Retina (tissue), 1 donor: ENCODE data around the gene B3GALT6.

Experiments used
- DNase-seq: peaks from one replicate; pipeline ENCODE4 v3.0.0-alpha.2; 2016

The B3GALT6 gene

DNA sequence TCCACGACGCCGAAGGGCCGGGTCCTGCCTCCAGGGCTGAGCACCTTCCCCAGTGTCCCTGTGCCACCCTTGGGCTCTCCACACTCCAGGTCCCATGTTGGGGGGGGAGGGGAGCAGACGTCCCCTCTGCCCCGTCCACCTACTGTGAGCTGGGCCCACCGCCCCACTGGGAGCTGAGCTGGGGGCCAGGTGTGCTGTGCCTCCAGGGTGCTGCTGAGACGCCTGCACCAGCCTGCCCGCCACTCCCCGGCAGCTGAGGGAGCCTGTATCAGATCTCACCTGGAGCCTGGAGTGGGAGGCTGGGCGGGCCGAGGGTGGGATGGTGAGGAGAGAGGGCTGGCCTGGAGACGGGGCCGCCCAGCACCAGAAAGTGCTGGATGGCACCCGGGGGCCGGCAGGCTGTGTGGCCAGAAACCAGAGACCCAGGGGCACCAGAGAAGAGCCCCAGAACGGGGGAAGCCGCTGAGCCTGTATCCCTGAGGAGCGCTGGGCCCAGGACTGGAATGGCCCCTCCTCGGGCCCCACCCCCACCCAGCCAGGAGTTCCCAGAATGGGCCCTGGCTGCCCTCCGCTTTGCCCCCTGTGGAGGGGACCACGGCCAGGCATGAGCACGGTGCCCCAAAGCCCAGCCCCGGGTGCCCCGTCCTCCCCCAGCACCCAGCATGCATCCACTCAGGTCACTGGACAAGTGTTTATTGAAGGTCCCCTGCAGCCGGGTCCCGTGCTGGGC lies 29.0 kb upstream of the B3GALT6 start:
- DNase-seq: no peak

GRCh38 chr1:1203561-1204424 lies 28.2 kb upstream of the B3GALT6 start:
- no peak for DNase-seq

DNA sequence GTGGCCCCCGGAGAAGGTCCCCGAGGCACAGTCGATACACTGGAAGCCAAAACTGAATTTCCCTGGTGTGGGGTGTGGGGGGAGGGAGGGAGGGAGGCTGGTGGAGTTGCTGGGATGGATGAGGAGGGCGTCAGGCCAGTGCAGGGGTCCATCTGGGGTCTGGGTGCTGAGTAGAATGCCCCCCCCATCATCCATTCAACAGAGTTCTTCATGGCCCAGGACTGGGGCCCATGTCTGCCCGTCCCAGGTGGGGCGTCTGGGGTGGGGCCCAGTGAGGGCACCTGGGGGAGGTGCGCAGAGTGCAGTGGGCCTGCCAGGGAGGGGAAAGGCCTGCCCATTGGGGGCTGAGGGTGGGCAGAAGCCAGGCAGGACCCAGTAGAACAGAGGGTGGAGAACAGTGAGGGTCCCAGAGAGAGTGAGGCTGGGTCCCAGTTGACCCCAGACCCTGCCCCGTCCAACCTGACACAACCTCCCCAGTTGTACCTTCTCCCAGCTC lies 27.6 kb upstream of the B3GALT6 start:
- DNase-seq: no peak

GRCh38 chr1:1204998-1205768 lies 26.9 kb upstream of the B3GALT6 start:
- no peak for DNase-seq

- no peak for DNase-seq
These were observed 26.2 kb upstream of the B3GALT6 start for GRCh38 chr1:1205769-1206375.

DNA sequence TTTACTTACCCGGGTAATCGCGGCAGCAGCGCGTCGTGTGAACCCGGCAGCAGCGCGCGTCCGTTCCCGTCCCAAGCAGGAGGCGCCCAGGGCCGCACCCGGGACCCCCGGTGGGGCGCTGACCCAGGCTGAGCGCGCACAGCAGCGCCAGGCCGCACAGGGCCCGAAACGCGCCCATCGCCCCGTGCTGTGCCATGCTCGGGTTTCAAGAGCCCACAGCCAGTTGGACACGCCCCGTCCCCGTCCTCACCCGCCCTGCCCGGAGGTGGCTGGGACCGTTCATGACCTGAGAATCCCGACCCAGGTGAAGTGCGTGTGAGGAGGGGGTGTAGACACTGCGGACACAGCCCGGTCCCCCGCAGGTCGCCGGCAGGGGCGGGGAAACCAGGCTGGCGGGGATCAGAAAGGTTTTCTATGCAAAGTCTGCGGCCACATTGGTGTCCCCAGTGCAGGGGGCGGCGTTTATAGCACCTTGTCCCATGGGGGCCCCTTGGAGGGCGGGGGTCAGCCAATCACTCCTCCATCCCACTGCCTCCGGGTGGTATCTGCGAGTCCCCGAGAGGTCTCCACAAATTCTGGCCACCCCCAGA lies 25.6 kb upstream of the B3GALT6 start, which contains the start of gene TNFRSF18:
Gene TNFRSF18 (minus strand): TSS at position 217 of the 590 bp plus-strand sequence. CDS start 21 bp downstream, at position 196.
- DNase-seq: peak; percentile 55

DNA sequence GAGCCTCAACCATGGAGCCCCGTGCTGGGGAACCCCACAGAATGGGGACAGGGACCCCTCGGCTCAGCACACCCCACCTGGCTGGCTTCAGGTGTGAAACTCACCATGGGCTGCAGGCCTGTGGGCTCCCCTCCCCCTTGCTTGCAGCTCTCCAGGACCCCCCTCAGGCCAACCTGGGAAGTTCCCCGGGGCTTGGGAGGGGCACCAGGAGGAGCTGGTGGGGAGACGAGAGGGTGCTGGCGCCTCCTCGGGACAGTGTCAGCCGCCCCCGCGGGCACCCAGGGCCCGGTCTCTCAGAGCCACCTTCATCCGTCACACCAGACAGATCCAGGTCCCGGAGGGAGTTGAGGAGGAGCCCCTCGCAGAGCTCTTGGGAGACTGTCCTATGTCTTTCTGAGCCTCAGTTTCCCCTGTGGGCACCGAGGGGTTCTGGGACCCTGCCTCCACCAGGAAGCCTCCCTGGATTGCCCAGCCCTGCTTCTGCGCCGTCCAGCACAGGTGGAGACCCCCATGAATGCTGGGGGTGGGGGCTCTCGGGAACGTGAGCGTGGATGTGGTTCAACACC lies 25.0 kb upstream of the B3GALT6 start:
- DNase-seq: no peak

- DNase-seq: no peak
These were observed 24.5 kb upstream of the B3GALT6 start for GRCh38 chr1:1207571-1207892.

DNA sequence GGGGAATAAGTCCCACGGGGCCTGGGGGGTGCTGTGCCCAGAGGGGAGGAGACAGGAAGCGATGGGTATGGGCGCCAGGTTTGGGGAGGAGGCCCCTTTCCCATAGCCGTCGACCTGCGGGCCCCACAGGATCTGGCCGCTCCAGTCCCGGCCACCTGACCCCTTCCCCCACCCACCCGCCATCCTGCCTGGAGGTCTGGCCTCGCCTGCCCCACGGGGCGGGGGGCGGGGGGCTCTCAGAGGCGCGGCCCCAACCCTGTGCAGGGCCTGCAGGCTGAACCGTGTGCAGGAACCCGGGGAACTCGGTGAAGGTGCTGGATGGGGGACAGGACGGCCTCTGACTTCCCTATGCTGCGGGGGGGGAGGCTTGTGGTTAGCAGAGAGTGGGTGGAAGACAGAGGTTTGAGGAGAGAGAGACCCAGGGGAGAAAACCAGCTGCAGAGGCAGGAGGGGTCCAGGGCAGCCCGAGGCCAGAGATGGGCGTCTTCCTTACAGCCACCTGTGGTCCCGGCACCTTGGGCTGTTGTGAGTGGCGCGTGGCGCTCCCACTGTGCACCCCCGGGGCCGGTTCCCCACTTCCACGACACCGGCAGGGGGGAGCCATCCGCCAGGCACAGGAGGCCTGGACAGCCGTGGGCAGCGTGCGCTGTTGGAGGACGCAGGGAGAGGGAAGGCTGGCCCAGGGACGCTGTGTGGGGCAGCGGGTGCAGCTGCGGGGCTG lies 23.2 kb upstream of the B3GALT6 start:
- no peak for DNase-seq

DNA sequence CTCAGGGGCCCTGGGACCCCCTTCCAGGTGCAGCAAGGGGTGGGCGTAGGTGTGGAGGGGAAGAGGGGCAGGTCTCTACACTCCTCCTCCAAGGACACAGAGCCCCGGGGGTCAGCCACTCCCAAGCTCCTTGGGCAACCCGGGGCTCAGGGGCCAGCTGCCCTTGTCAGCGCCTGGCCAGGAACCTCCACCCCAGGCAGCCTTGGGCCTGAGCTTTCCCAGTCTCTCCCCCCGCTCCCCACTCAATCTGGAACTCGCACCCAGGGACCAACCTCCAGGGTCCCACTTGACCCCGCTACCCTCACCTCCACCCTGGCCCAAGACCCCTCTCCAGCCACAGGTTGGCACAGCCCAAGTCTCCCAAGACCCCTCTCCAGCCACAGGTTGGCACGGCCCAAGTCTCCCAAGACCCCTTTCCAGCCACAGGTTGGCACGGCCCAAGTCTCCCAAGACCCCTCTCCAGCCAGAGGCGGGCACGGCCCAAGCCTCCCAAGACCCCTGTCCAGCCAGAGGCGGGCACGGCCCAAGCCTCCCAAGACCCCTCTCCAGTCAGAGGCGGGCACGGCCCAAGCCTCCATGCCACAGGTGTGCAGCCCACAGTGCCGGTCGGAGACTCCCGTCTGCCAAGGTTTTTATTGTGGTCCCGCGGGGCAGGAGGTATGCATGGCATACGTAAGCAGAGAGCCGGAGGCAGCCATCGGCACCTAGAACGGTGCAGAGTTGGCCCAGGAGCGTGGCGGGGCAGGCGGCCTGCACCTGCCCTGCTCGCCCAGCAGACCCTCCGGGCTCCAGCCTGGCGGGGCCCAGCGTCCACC lies 21.1 kb upstream of the B3GALT6 start:
- DNase-seq: no peak

DNA sequence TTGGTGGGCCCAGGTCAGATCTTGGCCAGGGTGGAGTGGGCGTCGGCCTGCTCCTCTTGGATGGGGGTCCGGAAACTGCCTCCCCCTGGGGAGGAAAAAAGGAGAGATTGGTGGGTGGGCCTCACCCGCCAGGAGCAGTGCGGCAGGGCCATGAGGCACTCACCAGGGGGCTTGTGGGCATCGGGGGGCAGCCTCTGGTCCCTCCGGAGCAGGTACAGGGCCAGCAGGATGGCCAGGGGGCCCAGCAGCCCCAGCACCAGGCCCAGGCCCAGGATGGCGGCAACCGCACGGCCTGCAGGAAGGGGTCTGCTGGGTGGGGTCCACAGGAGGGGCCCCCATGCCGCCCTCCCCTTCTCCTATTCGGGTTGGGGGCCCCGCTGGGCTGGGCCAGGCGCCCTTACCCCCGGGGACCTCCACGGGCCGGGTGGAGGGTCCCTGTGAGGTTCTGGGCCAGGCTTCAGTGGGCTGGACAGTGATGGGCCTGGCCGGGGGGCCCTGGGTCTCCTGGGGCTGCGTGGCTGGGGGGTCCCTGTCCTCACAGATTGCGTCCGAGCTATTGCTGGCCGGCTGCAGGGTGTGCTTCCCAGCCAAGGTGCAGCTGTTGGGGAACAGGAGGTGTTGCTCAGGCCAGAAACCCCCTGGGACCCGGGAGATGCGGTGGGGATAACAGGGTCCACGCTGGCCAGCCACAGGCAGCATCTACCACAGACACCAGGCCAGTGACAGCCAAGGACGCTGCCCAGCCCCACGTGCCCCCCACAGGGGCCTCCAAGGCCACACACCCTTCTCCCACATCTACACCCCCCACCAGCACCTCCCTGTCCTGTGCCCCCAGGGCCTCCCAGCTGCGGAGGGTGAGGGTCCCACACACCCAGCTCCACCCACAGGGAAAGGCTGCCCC lies 20.2 kb upstream of the B3GALT6 start:
- no peak for DNase-seq

DNA sequence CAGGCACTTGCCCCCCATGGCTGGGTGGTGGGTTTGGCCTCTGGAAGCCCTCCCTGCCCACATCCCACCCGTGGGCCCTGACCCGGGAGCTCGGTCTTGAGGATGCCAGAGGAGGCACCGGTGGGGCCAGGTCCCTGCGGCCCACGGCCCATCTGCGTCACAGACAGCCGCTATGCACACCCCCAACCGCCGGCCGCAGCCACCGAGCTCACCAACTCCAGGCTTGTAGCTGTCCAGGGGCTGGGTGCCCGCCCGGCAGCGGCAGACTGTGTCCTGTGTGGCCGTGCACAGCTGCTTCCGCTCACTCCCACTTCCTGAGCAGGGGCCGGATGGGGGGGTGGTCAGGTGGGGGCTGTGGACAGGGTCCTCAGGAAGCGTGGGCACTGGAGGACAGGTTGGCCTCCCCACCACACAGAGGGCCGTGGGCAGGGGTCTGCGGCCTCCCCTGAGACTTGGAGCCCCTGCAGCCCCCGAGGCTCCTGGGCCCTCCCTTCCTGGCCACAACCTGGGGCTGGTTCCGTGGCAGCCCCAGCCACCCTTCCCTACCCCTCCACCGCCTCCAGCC lies 19.2 kb upstream of the B3GALT6 start:
- no peak for DNase-seq

DNA sequence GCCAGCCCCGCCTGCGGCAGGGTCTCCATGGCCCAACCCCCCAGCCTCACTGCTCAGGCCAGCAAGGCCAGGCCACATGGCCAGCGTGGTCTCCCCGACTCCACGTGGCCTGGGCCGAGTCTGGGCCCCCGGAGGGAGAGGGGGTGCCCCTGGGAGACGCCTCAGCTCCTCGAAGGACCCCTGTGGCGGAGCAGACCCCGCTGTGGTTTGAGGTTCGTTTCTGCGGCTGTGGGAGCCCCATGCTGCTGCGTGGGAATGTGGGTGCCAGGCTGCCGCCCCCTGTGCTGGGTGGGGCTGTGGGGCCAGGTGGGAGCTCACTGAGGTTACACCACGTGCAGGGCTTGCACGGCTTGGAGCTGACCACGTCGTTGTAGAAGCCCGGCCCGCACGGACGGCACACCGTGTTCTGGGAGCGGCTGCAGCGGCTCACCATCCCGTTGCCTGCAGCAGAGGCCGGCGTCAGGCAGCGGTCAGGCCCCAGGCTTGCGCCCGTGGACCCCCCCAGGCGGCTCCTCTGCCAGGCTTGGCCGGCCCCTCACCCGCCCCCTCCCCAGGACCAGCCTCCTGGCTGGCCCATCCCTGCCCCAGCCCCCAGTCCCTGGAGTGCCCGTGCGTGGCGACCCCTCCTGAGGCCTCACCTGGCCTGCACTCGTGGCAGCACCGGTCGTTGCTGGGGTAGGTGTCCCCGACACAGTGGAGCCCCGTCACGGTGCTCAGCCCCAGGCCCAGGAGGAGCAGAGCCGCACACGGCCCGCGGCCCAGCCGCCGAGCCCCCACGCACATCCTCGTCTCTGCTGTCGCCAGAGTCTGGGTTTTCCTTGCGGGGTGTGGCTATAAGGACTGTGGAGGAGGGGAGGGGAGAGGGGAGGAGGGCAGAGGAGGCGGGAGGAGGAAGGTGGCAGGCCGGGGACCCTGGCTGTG lies 18.4 kb upstream of the B3GALT6 start, which contains the start of gene TNFRSF4:
Gene TNFRSF4 (minus strand): TSS at position 809 of the 921 bp plus-strand sequence. CDS start 26 bp downstream, at position 783.
- no peak for DNase-seq

DNA sequence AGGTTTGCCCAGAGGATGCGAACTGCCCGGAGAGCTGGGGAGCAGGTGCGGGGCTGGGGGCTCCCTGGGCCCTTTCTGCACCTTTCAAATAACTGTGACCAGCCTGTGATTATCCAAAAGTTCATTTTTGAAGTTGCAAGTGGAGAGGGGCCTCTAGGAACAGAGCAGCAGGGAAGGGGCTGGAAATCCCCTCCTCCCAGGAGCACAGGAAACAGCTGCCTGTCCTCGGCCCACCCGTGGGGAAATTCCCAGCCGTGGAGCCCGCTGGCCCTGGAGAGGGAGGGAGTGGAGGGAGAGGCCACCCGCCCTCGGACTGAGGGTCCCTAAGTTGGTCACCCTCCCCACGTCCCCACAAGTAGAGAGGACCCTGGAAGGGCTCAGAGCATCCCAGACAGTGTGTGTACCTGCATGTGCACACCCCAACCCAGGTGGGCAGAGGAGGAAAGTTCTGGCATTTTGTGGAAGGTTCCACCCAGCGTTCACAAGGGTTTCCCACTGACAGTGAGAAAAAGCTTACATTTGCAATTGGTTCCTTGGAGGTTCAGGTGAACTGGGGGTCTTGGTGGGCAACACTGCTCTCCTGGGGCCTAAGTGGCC lies 16.9 kb upstream of the B3GALT6 start:
- DNase-seq: no peak

DNA sequence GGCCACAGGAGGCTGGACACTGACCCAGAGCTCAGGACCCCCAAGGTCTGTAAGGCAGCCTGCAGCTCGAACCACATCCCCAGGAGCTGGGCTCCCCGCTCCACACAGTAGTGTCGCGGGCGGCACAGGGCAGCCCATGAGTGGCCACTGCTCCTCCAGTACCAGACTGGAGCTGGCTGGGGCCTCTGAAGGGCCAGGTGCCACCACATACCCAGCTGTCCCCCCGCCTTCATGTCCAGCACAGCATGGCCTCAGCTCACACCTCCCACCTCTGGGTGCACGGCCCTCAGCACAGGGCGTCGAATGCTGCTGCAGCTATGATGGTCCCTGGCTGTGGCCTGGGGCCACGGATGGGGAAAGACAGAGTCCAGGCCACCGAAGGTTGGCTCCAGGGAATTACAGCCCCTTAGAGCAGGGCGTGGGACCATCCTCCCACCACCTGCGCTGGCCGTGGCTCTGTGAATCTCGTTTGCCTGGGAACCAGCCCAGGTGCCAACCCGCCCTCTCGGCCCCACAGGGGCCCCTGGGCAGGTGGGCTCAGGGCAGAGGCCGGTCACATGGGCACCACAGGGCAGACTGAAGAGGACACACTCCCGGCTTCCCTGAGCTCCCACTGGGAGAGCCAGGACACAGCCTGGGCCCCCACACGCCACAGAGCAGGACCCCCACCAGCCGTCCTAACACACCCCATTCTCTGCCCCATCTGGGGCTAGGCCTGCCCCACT lies 16.0 kb upstream of the B3GALT6 start:
- DNase-seq: no peak
